Panc1 (cell line): ENCODE results near the gene F2R. TPM values are rescaled to one million over a fixed set of nuclear protein-coding genes. Genes with fewer than 3 reads are reported as not detected.

Experiments
- ATAC-seq: fragments of 200-7000 bp; cut with Tn5 transposase; 2 replicates; pipeline ENCODE4 v1.9.1; 2020; ENCODE audit warnings: mild to moderate bottlenecking, moderate library complexity
- BruUV-seq: library from RNA; stranded (reverse); fragments of 400-500 nt; replicated peaks from 2 replicates; lab custom pipeline; 2021; lab: Mats Ljungman, UMichigan
- CTCF ChIA-PET: fragments of 300-600 bp; sonication (Branson Sonifier 250); formaldehyde crosslinking; loops from one replicate; lab custom pipeline; 2022; ENCODE audit warnings: antibody characterized with exemption; lab: Charles Lee
- POLR2A ChIA-PET: fragments of 300-600 bp; sonication (Branson Sonifier 250); formaldehyde crosslinking; loops from one replicate; lab custom pipeline; 2022; ENCODE audit warnings: antibody characterized with exemption; lab: Charles Lee
- DNase-seq: peaks from one replicate; pipeline ENCODE4 v3.0.0-alpha.2; 2010; ENCODE audit warnings: low read depth, low spot score
- H3K27ac ChIP-seq: 2 replicates; pipeline ENCODE4 v1.5.1; 2011; ENCODE audit warnings: mild to moderate bottlenecking, low read length, inconsistent platforms
- H3K27me3 ChIP-seq: fragments of 200-500 bp; sonication (Bioruptor generic); 2 replicates; pipeline ENCODE4 v1.6.0; 2014; ENCODE audit warnings: low read length, inconsistent platforms; ENCODE audit not compliant: control insufficient read depth, insufficient read depth
- H3K36me3 ChIP-seq: fragments of 200-500 bp; sonication (Bioruptor generic); 2 replicates; pipeline ENCODE4 v1.5.1; 2014; ENCODE audit warnings: inconsistent platforms, mild to moderate bottlenecking, low read length, moderate library complexity; ENCODE audit not compliant: control insufficient read depth, insufficient read depth
- H3K4me1 ChIP-seq: 2 replicates; pipeline ENCODE4 v1.5.1; 2011; ENCODE audit warnings: inconsistent platforms, mild to moderate bottlenecking, low read length, moderate library complexity; ENCODE audit not compliant: control insufficient read depth, insufficient read depth
- H3K4me3 ChIP-seq, 2 experiments: 2 replicates each; pipeline ENCODE4 v1.5.1; 2011 to 2012; ENCODE audit warnings: low read depth in 2 of 2, low read length in 2 of 2, mild to moderate bottlenecking in 2 of 2, inconsistent platforms in 1 of 2, moderate library complexity in 1 of 2
- H3K9me3 ChIP-seq: fragments of 200-500 bp; sonication (Bioruptor generic); 2 replicates; pipeline ENCODE4 v1.5.1; 2014; ENCODE audit warnings: low read depth, mild to moderate bottlenecking, inconsistent platforms, low read length, moderate library complexity; ENCODE audit not compliant: control insufficient read depth, insufficient read depth
- POLR2AphosphoS5 ChIP-seq: IDR thresholded peaks from 2 replicates; pipeline ENCODE4 v1.6.1; 2012; ENCODE audit warnings: mild to moderate bottlenecking, low read depth, low read length, moderate library complexity
- SIN3A ChIP-seq: IDR thresholded peaks from 2 replicates; pipeline ENCODE4 v1.6.1; 2012; ENCODE audit warnings: low read depth, mild to moderate bottlenecking, low read length, moderate library complexity, borderline replicate concordance; ENCODE audit not compliant: insufficient read depth
- TCF7L2 ChIP-seq: IDR thresholded peaks from 2 replicates; pipeline ENCODE4 v1.6.1; 2011; ENCODE audit warnings: mild to moderate bottlenecking, low read depth, low read length, inconsistent platforms
- in situ Hi-C: cut with HindIII; loops from 2 replicates; pipeline ENCODE4 v1.10.0; 2016; ENCODE audit warnings: low sequenced_read_pairs, low pct_unique_long_range_greater_than_20kb
- intact Hi-C: fragments of 100-400 bp; cut with micrococcal nuclease; formaldehyde crosslinking; loops from one replicate; pipeline ENCODE4 v1.10.0; 2022; ENCODE audit not compliant: unreplicated experiment
- total RNA-seq: library from RNA; stranded (reverse); gene quantifications from one replicate; pipeline ENCODE4 v1.2.1, GENCODE V29; 2021; ENCODE audit not compliant: unreplicated experiment
- TF ChIP-seq, protein P1 (sequence below), 2 experiments: IDR thresholded peaks; 2 replicates each; pipeline ENCODE4 v1.6.1; 2011 to 2012; ENCODE audit warnings: low read depth in 2 of 2, control low read depth in 1 of 2, low read length in 1 of 2, mild to moderate bottlenecking in 1 of 2, moderate library complexity in 1 of 2; ENCODE audit not compliant: insufficient read depth in 1 of 2
- TF ChIP-seq, protein P2 (sequence below): fragments of 450-650 bp; IDR thresholded peaks from 2 replicates; pipeline ENCODE4 v1.5.1; 2017; ENCODE audit warnings: mild to moderate bottlenecking

Gene F2R
- total RNA-seq, 1 experiment from 2014 or later: 26.0 TPM

DNA sequence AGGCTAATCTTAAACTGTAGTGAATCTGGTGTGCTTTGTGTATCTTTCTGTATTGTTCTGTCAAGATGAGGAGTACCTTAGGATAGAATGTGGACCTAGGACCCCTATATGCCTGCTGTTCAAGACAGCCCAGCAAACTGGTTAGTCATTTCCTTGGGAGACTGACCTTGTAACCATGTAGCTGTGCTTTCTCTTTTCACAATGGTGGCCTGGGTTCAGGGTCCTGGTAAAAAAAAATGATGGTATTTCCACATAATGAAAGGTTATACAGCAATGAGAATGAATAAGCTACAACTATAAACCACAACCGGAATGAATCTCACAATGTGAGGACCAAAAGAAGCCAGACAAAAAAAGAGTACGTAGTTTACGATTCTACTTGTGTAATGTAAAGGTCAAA, 66.5 kb downstream of the F2R start:
- Histone ChIP-seq H3K27me3 (no peaks in the 10 kb centered on the region), H3K4me3 (no peak overlapping the region), H3K4me1 (peaks cover 4% of the 10 kb centered on the region), H3K27ac (peak overlapping the region; percentile 60; the same call in 1 of the 2 replicates), H3K36me3 (no peaks in the 10 kb centered on the region), H3K9me3 (no peaks in the 10 kb centered on the region)
- BruUV-seq: no TSS peak
- in situ Hi-C loops: no loop called here
- DNase-seq: no peak
- intact Hi-C loops: no loop called here
- ChIA-PET CTCF (interaction anchor here (0.6 to 0.8 kb wide), 2 partner anchors 24 to 473 kb away, joined by 4 read pairs; no protein-coding TSS in a partner anchor), POLR2A (interaction anchor here (0.7 kb wide), 1 partner anchor 75 kb away, joined by 4 read pairs; no protein-coding TSS in a partner anchor)
- no peak for TF ChIP-seq SIN3A
- TF ChIP-seq, protein P1, sequence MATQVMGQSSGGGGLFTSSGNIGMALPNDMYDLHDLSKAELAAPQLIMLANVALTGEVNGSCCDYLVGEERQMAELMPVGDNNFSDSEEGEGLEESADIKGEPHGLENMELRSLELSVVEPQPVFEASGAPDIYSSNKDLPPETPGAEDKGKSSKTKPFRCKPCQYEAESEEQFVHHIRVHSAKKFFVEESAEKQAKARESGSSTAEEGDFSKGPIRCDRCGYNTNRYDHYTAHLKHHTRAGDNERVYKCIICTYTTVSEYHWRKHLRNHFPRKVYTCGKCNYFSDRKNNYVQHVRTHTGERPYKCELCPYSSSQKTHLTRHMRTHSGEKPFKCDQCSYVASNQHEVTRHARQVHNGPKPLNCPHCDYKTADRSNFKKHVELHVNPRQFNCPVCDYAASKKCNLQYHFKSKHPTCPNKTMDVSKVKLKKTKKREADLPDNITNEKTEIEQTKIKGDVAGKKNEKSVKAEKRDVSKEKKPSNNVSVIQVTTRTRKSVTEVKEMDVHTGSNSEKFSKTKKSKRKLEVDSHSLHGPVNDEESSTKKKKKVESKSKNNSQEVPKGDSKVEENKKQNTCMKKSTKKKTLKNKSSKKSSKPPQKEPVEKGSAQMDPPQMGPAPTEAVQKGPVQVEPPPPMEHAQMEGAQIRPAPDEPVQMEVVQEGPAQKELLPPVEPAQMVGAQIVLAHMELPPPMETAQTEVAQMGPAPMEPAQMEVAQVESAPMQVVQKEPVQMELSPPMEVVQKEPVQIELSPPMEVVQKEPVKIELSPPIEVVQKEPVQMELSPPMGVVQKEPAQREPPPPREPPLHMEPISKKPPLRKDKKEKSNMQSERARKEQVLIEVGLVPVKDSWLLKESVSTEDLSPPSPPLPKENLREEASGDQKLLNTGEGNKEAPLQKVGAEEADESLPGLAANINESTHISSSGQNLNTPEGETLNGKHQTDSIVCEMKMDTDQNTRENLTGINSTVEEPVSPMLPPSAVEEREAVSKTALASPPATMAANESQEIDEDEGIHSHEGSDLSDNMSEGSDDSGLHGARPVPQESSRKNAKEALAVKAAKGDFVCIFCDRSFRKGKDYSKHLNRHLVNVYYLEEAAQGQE (IDR thresholded peaks at IDR 0.05; ENCODE audit: insufficient read depth in 1 of 2, low read depth in 2 of 2, low read length in 1 of 2): no peak
- no peak for TF ChIP-seq POLR2AphosphoS5
- TF ChIP-seq, protein P2, sequence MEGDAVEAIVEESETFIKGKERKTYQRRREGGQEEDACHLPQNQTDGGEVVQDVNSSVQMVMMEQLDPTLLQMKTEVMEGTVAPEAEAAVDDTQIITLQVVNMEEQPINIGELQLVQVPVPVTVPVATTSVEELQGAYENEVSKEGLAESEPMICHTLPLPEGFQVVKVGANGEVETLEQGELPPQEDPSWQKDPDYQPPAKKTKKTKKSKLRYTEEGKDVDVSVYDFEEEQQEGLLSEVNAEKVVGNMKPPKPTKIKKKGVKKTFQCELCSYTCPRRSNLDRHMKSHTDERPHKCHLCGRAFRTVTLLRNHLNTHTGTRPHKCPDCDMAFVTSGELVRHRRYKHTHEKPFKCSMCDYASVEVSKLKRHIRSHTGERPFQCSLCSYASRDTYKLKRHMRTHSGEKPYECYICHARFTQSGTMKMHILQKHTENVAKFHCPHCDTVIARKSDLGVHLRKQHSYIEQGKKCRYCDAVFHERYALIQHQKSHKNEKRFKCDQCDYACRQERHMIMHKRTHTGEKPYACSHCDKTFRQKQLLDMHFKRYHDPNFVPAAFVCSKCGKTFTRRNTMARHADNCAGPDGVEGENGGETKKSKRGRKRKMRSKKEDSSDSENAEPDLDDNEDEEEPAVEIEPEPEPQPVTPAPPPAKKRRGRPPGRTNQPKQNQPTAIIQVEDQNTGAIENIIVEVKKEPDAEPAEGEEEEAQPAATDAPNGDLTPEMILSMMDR: no peak
- no peak for TF ChIP-seq TCF7L2
- no peak for ATAC-seq

Other genes with a start within 250 kb of the F2R start
- 0.13 TPM for gene F2RL2, start 92.7 kb upstream of the F2R start, total RNA-seq
- gene F2RL1, start 102.9 kb downstream of the F2R start, total RNA-seq: 65.9 TPM
- gene S100Z, start 133.9 kb downstream of the F2R start, total RNA-seq: not detected
- 0.10 TPM for gene CRHBP, start 236.9 kb downstream of the F2R start, total RNA-seq